Breast epithelium (tissue), 4 donors: ENCODE data around the gene PPP1CA. TPM values are rescaled to one million over a fixed set of nuclear protein-coding genes. Genes with fewer than 3 reads are reported as not detected.

Experiments
- DNase-seq, 2 donors: peaks; one replicate each; pipeline ENCODE4 v3.0.0-alpha.2; 2019; ENCODE audit warnings: low spot score in 2 of 2
- H3K27ac ChIP-seq, 2 donors: fragments of 200-600 bp; sonication (generic) in 1 of 2; one replicate each; pipeline ENCODE4 v1.5.1; 2016 to 2019; ENCODE audit warnings: mild to moderate bottlenecking in 1 of 2
- H3K27me3 ChIP-seq, 2 donors: fragments of 200-600 bp; sonication (generic) in 1 of 2; one replicate each; pipeline versions ENCODE4 v1.5.1 to v1.6.0; 2017 to 2019; ENCODE audit warnings: control low read depth in 1 of 2, mild to moderate bottlenecking in 1 of 2
- H3K36me3 ChIP-seq: fragments of 200-600 bp; one replicate; pipeline ENCODE4 v1.5.1; 2019
- H3K4me1 ChIP-seq, 2 donors: fragments of 200-600 bp; sonication (generic); one replicate each; pipeline ENCODE4 v1.5.1; 2016 to 2019; ENCODE audit warnings: control low read depth in 1 of 2
- H3K4me3 ChIP-seq, 3 donors: fragments of 200-600 bp; sonication (generic); 1 replicate in 2 of 3; 2 replicates in 1 of 3; pipeline ENCODE4 v1.5.1; 2016 to 2019; ENCODE audit warnings: mild to moderate bottlenecking in 3 of 3, moderate library complexity in 2 of 3
- H3K9me3 ChIP-seq, 2 donors: fragments of 200-600 bp; sonication (generic) in 1 of 2; one replicate each; pipeline ENCODE4 v1.5.1; 2016 to 2019; ENCODE audit warnings: control low read depth in 1 of 2
- POLR2A ChIP-seq: fragments of 450-650 bp; IDR thresholded peaks from one replicate; pipeline ENCODE4 v1.6.1; 2016; ENCODE audit warnings: antibody characterized with exemption, mild to moderate bottlenecking, moderate library complexity
- POLR2AphosphoS5 ChIP-seq, 3 donors: sonication (generic); formaldehyde crosslinking; IDR thresholded peaks; one replicate each; pipeline ENCODE4 v1.6.1; 2017; ENCODE audit warnings: antibody characterized with exemption in 3 of 3
- intact Hi-C: fragments of 100-400 bp; cut with DNase I; formaldehyde crosslinking; loops from one replicate; pipeline ENCODE4 v1.15.1; 2023; ENCODE audit warnings: low total_unique reads
- total RNA-seq, 3 donors: library from RNA; depleted of rRNA; stranded (reverse); fragments of >200 nt; gene quantifications; one replicate each; pipeline ENCODE4 v1.1.0, GENCODE V29; 2016
- TF ChIP-seq, protein P1 (sequence below), 3 donors: fragments of 450-650 bp; IDR thresholded peaks; one replicate each; pipeline ENCODE4 v1.5.1; 2016 to 2017; ENCODE audit warnings: antibody characterized with exemption in 3 of 3, mild to moderate bottlenecking in 3 of 3, moderate library complexity in 3 of 3

PPP1CA gene
- total RNA-seq, 3 donors from 2014 or later = 73.1 to 91.9 (median 76.7) TPM

DNA sequence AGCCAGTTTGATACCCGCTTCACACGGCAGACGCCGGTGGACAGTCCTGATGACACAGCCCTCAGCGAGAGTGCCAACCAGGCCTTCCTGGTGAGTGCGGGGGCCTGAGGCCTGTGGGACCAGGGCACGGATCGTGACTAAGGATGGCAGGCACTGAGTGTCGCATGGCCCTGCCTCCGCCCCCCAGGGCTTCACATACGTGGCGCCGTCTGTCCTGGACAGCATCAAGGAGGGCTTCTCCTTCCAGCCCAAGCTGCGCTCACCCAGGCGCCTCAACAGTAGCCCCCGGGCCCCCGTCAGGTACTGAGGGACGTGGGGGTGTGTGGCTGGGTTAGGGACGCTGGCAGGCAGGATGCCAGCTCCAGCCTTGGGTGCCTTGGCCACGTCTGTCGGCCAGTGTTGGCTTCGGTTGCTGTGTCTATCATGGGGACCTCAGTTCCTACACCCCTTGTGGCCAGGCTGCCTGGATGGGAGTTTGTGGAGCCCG is 32.8 kb upstream of the PPP1CA start:
- no peaks in the 10 kb centered on the region for H3K9me3 ChIP-seq
- H3K4me3 ChIP-seq = no peak overlapping the region
- intact Hi-C loops = no loop called here
- no peaks in the 10 kb centered on the region for H3K36me3 ChIP-seq
- H3K4me1 ChIP-seq = peaks cover 0 to 2% of the 10 kb centered on the region in 2 donors
- TF ChIP-seq POLR2A (no peak), POLR2AphosphoS5 (IDR thresholded peaks at IDR 0.05) (no peak)
- TF ChIP-seq, protein P1, sequence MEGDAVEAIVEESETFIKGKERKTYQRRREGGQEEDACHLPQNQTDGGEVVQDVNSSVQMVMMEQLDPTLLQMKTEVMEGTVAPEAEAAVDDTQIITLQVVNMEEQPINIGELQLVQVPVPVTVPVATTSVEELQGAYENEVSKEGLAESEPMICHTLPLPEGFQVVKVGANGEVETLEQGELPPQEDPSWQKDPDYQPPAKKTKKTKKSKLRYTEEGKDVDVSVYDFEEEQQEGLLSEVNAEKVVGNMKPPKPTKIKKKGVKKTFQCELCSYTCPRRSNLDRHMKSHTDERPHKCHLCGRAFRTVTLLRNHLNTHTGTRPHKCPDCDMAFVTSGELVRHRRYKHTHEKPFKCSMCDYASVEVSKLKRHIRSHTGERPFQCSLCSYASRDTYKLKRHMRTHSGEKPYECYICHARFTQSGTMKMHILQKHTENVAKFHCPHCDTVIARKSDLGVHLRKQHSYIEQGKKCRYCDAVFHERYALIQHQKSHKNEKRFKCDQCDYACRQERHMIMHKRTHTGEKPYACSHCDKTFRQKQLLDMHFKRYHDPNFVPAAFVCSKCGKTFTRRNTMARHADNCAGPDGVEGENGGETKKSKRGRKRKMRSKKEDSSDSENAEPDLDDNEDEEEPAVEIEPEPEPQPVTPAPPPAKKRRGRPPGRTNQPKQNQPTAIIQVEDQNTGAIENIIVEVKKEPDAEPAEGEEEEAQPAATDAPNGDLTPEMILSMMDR (IDR thresholded peaks at IDR 0.05) = no peak
- no peak for DNase-seq
- H3K27me3 ChIP-seq = no peaks in the 10 kb centered on the region
- no peak overlapping the region for H3K27ac ChIP-seq

DNA sequence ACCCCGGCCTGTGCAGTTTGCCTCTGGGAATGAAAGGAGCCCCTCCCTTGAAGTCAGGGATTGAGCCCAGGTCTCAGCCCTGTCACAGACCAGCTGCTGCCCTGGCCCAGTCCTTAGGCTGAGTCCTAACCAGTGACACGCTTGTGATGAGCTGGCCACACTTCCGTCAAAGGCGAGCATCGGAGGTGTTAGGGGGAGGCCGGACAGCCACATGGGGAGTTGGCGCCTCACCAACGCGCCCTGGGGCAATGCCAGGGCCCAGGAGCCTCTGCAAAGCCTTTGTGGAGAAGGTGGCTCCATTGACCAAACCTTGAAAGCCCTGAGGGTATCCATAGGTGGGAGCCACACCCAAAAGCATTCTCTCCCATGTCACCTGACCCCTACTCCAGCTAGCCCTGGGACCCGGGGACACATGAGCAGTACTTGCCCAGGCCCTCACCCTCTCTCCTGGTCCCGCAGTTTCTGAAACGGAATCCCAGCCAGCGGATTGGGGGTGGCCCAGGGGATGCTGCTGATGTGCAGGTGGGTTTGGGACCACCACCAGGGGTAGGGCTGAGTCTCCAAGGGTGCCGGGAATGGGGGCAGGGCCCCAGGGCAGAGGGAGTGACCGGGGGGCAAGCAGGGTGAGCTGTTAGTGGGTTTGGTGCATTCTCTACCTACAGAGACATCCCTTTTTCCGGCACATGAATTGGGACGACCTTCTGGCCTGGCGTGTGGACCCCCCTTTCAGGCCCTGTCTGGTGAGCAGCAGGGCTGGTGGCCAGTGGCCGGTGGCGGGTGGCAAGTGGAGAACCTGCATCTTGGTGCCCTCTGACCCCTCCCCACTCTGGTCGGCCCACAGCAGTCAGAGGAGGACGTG is 32.1 kb upstream of the PPP1CA start:
- peaks cover 0 to 8% of the 10 kb centered on the region in 2 donors for H3K4me1 ChIP-seq
- intact Hi-C loops = no loop called here
- no peaks in the 10 kb centered on the region for H3K36me3 ChIP-seq
- no peaks in the 10 kb centered on the region for H3K9me3 ChIP-seq
- H3K27me3 ChIP-seq = no peaks in the 10 kb centered on the region
- no peak overlapping the region for H3K4me3 ChIP-seq
- TF ChIP-seq POLR2A (no peak), POLR2AphosphoS5 (IDR thresholded peaks at IDR 0.05) (no peak)
- TF ChIP-seq, protein P1 (IDR thresholded peaks at IDR 0.05) = no peak
- DNase-seq = no peak
- H3K27ac ChIP-seq = no peak overlapping the region

DNA sequence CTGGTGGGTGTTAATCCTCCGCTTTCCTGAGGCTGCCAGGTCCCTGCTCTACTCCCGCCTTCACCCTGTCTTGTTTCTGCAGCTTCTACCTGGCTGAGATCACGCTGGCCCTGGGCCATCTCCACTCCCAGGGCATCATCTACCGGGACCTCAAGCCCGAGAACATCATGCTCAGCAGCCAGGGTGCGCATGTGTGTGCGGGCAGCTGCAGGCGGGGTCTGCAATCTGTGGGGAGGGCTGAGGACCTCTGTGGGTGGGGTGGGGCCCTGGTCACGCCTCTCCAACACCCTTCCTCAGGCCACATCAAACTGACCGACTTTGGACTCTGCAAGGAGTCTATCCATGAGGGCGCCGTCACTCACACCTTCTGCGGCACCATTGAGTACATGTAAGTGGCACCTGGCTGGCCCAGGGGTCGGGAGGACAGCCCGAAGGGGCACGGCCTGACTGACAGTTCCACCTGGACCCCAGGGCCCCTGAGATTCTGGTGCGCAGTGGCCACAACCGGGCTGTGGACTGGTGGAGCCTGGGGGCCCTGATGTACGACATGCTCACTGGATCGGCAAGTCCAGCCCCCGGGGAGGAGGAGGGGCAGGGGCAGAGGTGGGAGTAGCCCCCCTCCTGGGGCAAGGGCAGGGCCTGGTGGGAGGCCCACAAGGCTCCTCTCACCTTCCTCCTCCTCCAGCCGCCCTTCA is 31.1 kb upstream of the PPP1CA start:
- Histone ChIP-seq H3K27ac (no peak overlapping the region), H3K9me3 (no peaks in the 10 kb centered on the region), H3K27me3 (no peaks in the 10 kb centered on the region), H3K4me3 (no peak overlapping the region), H3K4me1 (peaks cover 0 to 8% of the 10 kb centered on the region in 2 donors), H3K36me3 (no peaks in the 10 kb centered on the region)
- no peak for DNase-seq
- TF ChIP-seq POLR2A (no peak), POLR2AphosphoS5 (IDR thresholded peaks at IDR 0.05) (no peak)
- TF ChIP-seq, protein P1 (IDR thresholded peaks at IDR 0.05) = no peak
- intact Hi-C loops = no loop called here

DNA sequence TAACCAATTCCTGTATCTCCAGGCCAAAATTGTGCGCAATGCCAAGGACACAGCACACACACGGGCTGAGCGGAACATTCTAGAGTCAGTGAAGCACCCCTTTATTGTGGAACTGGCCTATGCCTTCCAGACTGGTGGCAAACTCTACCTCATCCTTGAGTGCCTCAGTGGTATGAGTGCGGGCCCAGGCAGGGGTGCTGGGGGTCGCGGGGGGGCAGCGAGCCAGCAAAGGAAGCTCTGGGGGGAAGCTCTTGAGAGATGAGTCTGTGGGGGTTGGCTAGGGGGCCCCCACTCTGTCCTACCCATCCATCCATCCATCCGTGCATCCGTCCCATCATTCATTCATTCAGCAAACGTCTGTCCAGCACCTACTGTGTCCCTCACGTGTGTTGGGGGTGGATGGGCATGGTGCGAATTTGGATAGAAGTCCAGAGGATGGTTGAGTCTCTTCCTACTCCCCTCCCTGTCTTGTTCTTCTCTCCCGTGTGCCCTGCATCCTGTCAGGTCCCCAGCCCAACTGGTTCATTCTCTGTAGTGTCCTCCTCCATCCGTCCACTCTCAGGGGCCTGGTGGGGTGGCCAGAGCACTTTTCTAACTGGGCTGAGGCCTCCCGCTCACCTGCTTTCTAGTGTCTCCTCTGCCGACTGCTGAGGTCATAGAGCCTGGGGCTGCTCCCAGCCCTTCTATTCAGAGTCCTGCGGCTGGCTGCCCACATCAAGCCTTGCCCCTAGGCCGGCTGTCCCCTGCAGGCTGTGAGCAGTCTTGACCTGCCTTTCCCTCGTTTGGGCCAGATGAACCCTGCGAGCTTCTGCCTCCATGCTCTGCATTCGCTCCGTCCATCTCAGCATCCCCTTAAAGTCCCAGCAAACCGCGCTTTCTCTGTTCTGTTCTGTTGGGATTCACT is 29.9 kb upstream of the PPP1CA start:
- TF ChIP-seq POLR2A = no peak
- no peak for TF ChIP-seq POLR2AphosphoS5 (IDR thresholded peaks at IDR 0.05)
- TF ChIP-seq, protein P1 (IDR thresholded peaks at IDR 0.05) = no peak
- no peaks in the 10 kb centered on the region for H3K36me3 ChIP-seq
- H3K9me3 ChIP-seq = no peaks in the 10 kb centered on the region
- no peak overlapping the region for H3K27ac ChIP-seq
- H3K4me3 ChIP-seq = no peak overlapping the region
- no peaks in the 10 kb centered on the region for H3K27me3 ChIP-seq
- intact Hi-C loops = no loop called here
- DNase-seq = no peak
- peaks cover 0 to 12% of the 10 kb centered on the region in 2 donors for H3K4me1 ChIP-seq
